Right lobe of liver (tissue), 6 donors: Measurements from ENCODE around the gene BPTF. TPM values are rescaled to one million over a fixed set of nuclear protein-coding genes. Genes with fewer than 3 reads are reported as not detected.
"Not testable (repeated sequence)": the region's sequence is repeated elsewhere in the genome, so short reads cannot be mapped to it uniquely, and the experiment has no call there.

ENCODE experiments used
- ATAC-seq, 4 donors: fragments of 200-7000 bp; cut with Tn5 transposase; one replicate each; pipeline ENCODE4 v1.9.1; 2020; ENCODE audit warnings: mild to moderate bottlenecking in 4 of 4, moderate library complexity in 4 of 4
- DNase-seq, 3 donors: peaks; one replicate each; pipeline ENCODE4 v3.0.0-alpha.2; 2020
- H3K27ac ChIP-seq, 3 donors: fragments of 200-600 bp; one replicate each; pipeline ENCODE4 v1.8.0; 2022
- H3K27me3 ChIP-seq, 2 donors: fragments of 200-600 bp; one replicate each; pipeline ENCODE4 v1.8.0; 2022
- H3K36me3 ChIP-seq, 4 donors: fragments of 200-600 bp; sonication (generic) in 1 of 4; one replicate each; pipeline versions ENCODE4 v1.5.1 to v1.8.0; 2017 to 2022; ENCODE audit warnings: control low read depth in 1 of 4
- H3K4me1 ChIP-seq, 4 donors: fragments of 200-600 bp; sonication (generic) in 1 of 4; one replicate each; pipeline versions ENCODE4 v1.5.1 to v1.8.0; 2017 to 2022; ENCODE audit warnings: control low read depth in 1 of 4
- H3K4me3 ChIP-seq, 3 donors: fragments of 200-600 bp; one replicate each; pipeline ENCODE4 v1.8.0; 2022
- H3K9me3 ChIP-seq, 4 donors: fragments of 200-600 bp; sonication (generic) in 1 of 4; one replicate each; pipeline versions ENCODE4 v1.5.1 to v1.8.0; 2017 to 2022; ENCODE audit warnings: control low read depth in 1 of 4
- POLR2A ChIP-seq: fragments of 450-650 bp; IDR thresholded peaks from one replicate; pipeline ENCODE4 v1.6.1; 2017; ENCODE audit warnings: antibody characterized with exemption, mild to moderate bottlenecking
- WGBS: methylation state at CpG from one replicate; pipeline ENCODE4 v1.1.6; 2018; ENCODE audit warnings: low coverage, low lambda C conversion rate; ENCODE audit not compliant: insufficient coverage; ENCODE audit errors: missing lambda C conversion rate; 5-methylcytosine and 5-hydroxymethylcytosine counted together
- intact Hi-C, 2 donors: fragments of 100-400 bp; cut with DNase I; formaldehyde crosslinking; loops; one replicate each; pipeline versions ENCODE4 v1.11.2 to v1.14.1; 2022
- total RNA-seq, 6 experiments: library from RNA; depleted of rRNA in 2 of 6; stranded (reverse); fragments of >200 nt in 2 of 6; fragmentation: NEBNext Ultra II Directional in 3 of 6; extraction: Animal tissue kit (Norgen Biotek cat#: 25700) in 3 of 6; gene quantifications; one replicate each; pipeline versions ENCODE4 v1.1.0 to v1.2.4, GENCODE V29; 2016 to 2023
- TF ChIP-seq, protein P1 (sequence below), 4 donors: fragments of 200-600 bp in 3 of 4; fragments of 450-650 bp in 1 of 4; IDR thresholded peaks; one replicate each; pipeline versions ENCODE4 v1.5.1 to v1.8.0; 2016 to 2022; ENCODE audit warnings: antibody characterized with exemption in 4 of 4, mild to moderate bottlenecking in 2 of 4
- donor health status: DM: no; HTN: yes; CAD: no.
- donor health status: DM: no; HTN: no; CAD: no.
- donor health status: DM: no; HTN: no; CAD: no.
- donor health status: DM: no; HTN: yes; CAD: no.
- donor health status: DM: no; HTN: yes; CAD: no.

BPTF gene
- total RNA-seq, 6 experiments from 2014 or later: 25.8 to 35.1 (median 31.3) TPM

DNA sequence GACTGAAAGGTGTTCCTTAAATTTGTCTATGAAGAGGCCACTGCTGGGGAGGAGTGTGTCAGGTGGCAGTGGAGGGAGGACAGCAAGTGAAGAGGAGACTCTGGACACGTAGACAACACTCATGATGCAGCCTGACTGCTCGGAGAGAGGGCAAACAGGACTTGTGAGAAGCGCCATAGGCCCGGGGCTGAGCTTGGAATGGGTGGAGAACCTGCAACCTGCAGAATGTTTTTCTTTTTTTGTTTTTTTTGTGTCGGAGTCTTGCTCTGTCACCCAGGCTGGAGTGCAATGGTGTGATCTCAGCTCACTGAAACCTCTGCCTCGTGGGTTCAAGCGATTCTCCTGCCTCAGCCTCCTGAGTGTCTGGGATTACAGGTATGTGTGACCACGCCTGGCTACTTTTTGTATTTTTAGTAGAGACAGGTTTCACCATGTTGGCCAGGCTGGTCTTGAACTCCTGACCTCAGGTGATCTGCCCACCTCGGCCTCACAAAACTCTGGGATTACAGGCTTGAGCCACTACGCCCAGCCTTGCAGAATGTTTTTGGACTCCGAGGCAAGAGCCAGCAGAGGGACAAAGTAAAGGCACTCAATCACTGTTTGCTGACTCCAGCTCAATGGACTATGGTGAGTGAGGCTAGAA, 189.9 kb downstream of the BPTF start:
- Histone ChIP-seq H3K27me3 (no peaks in the 10 kb centered on the region), H3K9me3 (no peaks in the 10 kb centered on the region), H3K27ac (no peak overlapping the region), H3K4me1 (peaks cover 0 to 2% (median 0%) of the 10 kb centered on the region in 4 donors), H3K36me3 (no peaks in the 10 kb centered on the region), H3K4me3 (no peak overlapping the region)
- DNase-seq (no peak), ATAC-seq (no peak)
- WGBS: 71% methylated on average over 7 of the region's 11 CpGs
- TF ChIP-seq, protein P1, sequence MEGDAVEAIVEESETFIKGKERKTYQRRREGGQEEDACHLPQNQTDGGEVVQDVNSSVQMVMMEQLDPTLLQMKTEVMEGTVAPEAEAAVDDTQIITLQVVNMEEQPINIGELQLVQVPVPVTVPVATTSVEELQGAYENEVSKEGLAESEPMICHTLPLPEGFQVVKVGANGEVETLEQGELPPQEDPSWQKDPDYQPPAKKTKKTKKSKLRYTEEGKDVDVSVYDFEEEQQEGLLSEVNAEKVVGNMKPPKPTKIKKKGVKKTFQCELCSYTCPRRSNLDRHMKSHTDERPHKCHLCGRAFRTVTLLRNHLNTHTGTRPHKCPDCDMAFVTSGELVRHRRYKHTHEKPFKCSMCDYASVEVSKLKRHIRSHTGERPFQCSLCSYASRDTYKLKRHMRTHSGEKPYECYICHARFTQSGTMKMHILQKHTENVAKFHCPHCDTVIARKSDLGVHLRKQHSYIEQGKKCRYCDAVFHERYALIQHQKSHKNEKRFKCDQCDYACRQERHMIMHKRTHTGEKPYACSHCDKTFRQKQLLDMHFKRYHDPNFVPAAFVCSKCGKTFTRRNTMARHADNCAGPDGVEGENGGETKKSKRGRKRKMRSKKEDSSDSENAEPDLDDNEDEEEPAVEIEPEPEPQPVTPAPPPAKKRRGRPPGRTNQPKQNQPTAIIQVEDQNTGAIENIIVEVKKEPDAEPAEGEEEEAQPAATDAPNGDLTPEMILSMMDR (IDR thresholded peaks at IDR 0.05): no peak
- TF ChIP-seq POLR2A: no peak
- intact Hi-C loops: no loop called here

DNA sequence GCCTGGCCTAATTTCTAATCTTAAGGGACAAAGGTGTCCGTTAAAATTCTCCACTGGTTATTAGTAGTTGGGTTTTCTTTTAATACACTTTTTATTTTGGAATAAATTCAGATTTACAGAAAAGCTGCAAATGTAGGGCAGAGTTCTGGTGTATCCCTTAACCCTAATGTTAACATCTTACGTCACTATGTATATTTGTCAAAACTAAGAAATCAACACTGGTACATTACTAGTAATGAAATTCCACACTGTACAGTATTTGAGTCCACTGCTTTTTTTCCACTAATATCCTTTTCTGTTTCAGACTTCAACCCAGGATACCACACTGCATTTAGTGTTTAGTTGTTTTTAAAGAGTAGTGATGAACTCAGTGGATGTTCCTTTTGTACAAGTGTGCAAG, 191.5 kb downstream of the BPTF start:
- TF ChIP-seq, protein P1 (IDR thresholded peaks at IDR 0.05): no peak
- TF ChIP-seq POLR2A: no peak
- H3K9me3 ChIP-seq: no peaks in the 10 kb centered on the region
- H3K4me1 ChIP-seq: peaks cover 0 to 3% (median 0%) of the 10 kb centered on the region in 4 donors
- H3K36me3 ChIP-seq: no peaks in the 10 kb centered on the region
- intact Hi-C loops: no loop called here
- DNase-seq (no peak), ATAC-seq (no peak)
- no peak overlapping the region for H3K4me3 ChIP-seq
- no peak overlapping the region for H3K27ac ChIP-seq
- H3K27me3 ChIP-seq: no peaks in the 10 kb centered on the region
- 87% methylated on average over 2 of the region's 2 CpGs for WGBS

DNA sequence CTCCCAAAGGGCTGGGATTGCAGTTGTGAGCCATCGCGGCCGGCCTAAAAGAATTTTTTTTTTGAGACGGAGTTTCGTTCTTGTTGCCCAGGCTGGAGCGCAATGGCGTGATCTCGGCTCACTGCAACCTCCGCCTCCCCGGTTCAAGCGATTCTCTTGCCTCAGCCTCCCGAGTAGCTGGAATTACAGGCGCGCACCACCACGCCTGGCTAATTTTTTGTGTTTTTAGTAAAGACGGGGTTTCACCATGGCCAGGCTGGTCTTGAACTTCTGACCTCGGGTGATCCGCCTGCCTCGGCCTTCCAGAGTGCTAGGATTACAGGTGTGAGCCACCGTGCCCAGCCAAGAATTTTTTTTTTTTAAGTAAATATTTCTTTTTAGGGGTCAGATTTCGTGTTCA, 193.2 kb downstream of the BPTF start:
- ATAC-seq, DNase-seq, H3K27me3 ChIP-seq, H3K4me1 ChIP-seq, H3K4me3 ChIP-seq, H3K27ac ChIP-seq, H3K9me3 ChIP-seq, intact Hi-C loops, H3K36me3 ChIP-seq: not testable (repeated sequence)
- 81% methylated on average over 21 of the region's 21 CpGs for WGBS

DNA sequence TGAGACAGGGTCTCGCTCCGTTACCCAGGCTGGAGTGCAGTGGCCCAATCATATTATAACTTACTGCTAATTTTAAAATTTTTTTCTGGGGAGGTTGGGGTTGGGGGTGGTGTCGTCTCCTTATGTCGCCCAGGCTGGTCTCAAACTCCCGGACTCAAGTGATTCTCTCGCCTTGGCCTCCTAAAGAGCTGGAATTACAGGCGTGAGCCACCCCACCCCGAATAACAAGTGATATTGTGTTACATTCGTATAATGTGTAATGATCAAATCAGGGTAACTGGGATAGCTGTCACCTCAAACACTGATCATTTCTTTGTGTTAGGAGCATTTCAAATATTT, 194.0 kb downstream of the BPTF start:
- intact Hi-C loops: no loop called here

More for the DNA sequence above, 194.0 kb downstream of the BPTF start:
- H3K27ac ChIP-seq: peak overlapping the region in 1 of 3 donors; percentile 90
- TF ChIP-seq POLR2A: no peak
- TF ChIP-seq, protein P1 (IDR thresholded peaks at IDR 0.05): no peak
- 60% methylated on average over 9 of the region's 9 CpGs for WGBS
- H3K36me3 ChIP-seq: no peaks in the 10 kb centered on the region
- H3K9me3 ChIP-seq: no peaks in the 10 kb centered on the region
- H3K4me1 ChIP-seq: peaks cover 0 to 3% (median 0%) of the 10 kb centered on the region in 4 donors
- no peaks in the 10 kb centered on the region for H3K27me3 ChIP-seq
- H3K4me3 ChIP-seq: no peak overlapping the region
- DNase-seq (no peak), ATAC-seq (no peak)
